ENCODE measurements around the gene TBC1D1.

GRCh38 chr4:37976507-37976906, 85.6 kb downstream of the TBC1D1 start:
- TF ChIP-seq CTCF (IDR thresholded peaks at IDR 0.05) (no peak), POLR2AphosphoS5 (IDR thresholded peaks at IDR 0.05) (peak in 2 of 3 donors; percentile 22 to 28)

Data from transverse colon (tissue), 4 donors.